Measurements from ENCODE around the gene SRGAP3.

SRGAP3 gene

GRCh38 chr3:9009976-9010545, 239.4 kb downstream of the SRGAP3 start:
- no peak for ATAC-seq (ENCODE audit: low read depth)
- no peaks in the 10 kb centered on the region for H3K4me1 ChIP-seq (ENCODE audit: insufficient read depth, poor library complexity, severe bottlenecking)
- no peak overlapping the region for H3K4me3 ChIP-seq (ENCODE audit: severe bottlenecking)
- H3K9me3 ChIP-seq (ENCODE audit: severe bottlenecking) = no peaks in the 10 kb centered on the region
- TF ChIP-seq CTCF (IDR thresholded peaks at IDR 0.05; ENCODE audit: poor library complexity, severe bottlenecking) = no peak
- H3K27me3 ChIP-seq (ENCODE audit: insufficient read depth, poor library complexity, severe bottlenecking) = no peaks in the 10 kb centered on the region
- no peak for DNase-seq (ENCODE audit: low spot score)
- no peak overlapping the region for H3K27ac ChIP-seq (ENCODE audit: poor library complexity, severe bottlenecking)
- H3K36me3 ChIP-seq (ENCODE audit: low read depth) = peaks cover 16% of the 10 kb centered on the region

GRCh38 chr3:9008550-9009255, 240.7 kb downstream of the SRGAP3 start:
- Histone ChIP-seq H3K4me1 (ENCODE audit: insufficient read depth, poor library complexity, severe bottlenecking) (no peaks in the 10 kb centered on the region), H3K4me3 (ENCODE audit: severe bottlenecking) (no peak overlapping the region), H3K9me3 (ENCODE audit: severe bottlenecking) (no peaks in the 10 kb centered on the region), H3K27me3 (ENCODE audit: insufficient read depth, poor library complexity, severe bottlenecking) (no peaks in the 10 kb centered on the region), H3K27ac (ENCODE audit: poor library complexity, severe bottlenecking) (no peak overlapping the region), H3K36me3 (ENCODE audit: low read depth) (peaks cover 16% of the 10 kb centered on the region)
- no peak for ATAC-seq (ENCODE audit: low read depth)
- TF ChIP-seq CTCF (IDR thresholded peaks at IDR 0.05; ENCODE audit: poor library complexity, severe bottlenecking) = no peak
- no peak for DNase-seq (ENCODE audit: low spot score)

GRCh38 chr3:9007928-9008327, 241.5 kb downstream of the SRGAP3 start:
- Histone ChIP-seq H3K4me1 (ENCODE audit: insufficient read depth, poor library complexity, severe bottlenecking) (no peaks in the 10 kb centered on the region), H3K27ac (ENCODE audit: poor library complexity, severe bottlenecking) (no peak overlapping the region), H3K27me3 (ENCODE audit: insufficient read depth, poor library complexity, severe bottlenecking) (no peaks in the 10 kb centered on the region), H3K36me3 (ENCODE audit: low read depth) (peaks cover 11% of the 10 kb centered on the region), H3K9me3 (ENCODE audit: severe bottlenecking) (no peaks in the 10 kb centered on the region), H3K4me3 (ENCODE audit: severe bottlenecking) (no peak overlapping the region)
- TF ChIP-seq CTCF (IDR thresholded peaks at IDR 0.05; ENCODE audit: poor library complexity, severe bottlenecking) = no peak
- DNase-seq (ENCODE audit: low spot score) = no peak
- no peak for ATAC-seq (ENCODE audit: low read depth)

GRCh38 chr3:9007213-9007612, 242.2 kb downstream of the SRGAP3 start:
- Histone ChIP-seq H3K4me3 (ENCODE audit: severe bottlenecking) (no peak overlapping the region), H3K27me3 (ENCODE audit: insufficient read depth, poor library complexity, severe bottlenecking) (no peaks in the 10 kb centered on the region), H3K36me3 (ENCODE audit: low read depth) (peaks cover 7% of the 10 kb centered on the region), H3K27ac (ENCODE audit: poor library complexity, severe bottlenecking) (no peak overlapping the region), H3K9me3 (ENCODE audit: severe bottlenecking) (no peaks in the 10 kb centered on the region), H3K4me1 (ENCODE audit: insufficient read depth, poor library complexity, severe bottlenecking) (no peaks in the 10 kb centered on the region)
- TF ChIP-seq CTCF (IDR thresholded peaks at IDR 0.05; ENCODE audit: poor library complexity, severe bottlenecking) = no peak
- DNase-seq (ENCODE audit: low spot score) (no peak), ATAC-seq (ENCODE audit: low read depth) (no peak)

GRCh38 chr3:9000041-9000440, 249.4 kb downstream of the SRGAP3 start:
- Histone ChIP-seq H3K36me3 (ENCODE audit: low read depth) (no peaks in the 10 kb centered on the region), H3K4me1 (ENCODE audit: insufficient read depth, poor library complexity, severe bottlenecking) (no peaks in the 10 kb centered on the region), H3K27me3 (ENCODE audit: insufficient read depth, poor library complexity, severe bottlenecking) (no peaks in the 10 kb centered on the region), H3K9me3 (ENCODE audit: severe bottlenecking) (no peaks in the 10 kb centered on the region), H3K27ac (ENCODE audit: poor library complexity, severe bottlenecking) (no peak overlapping the region), H3K4me3 (ENCODE audit: severe bottlenecking) (no peak overlapping the region)
- TF ChIP-seq CTCF (IDR thresholded peaks at IDR 0.05; ENCODE audit: poor library complexity, severe bottlenecking) = no peak
- no peak for ATAC-seq (ENCODE audit: low read depth)
- DNase-seq (ENCODE audit: low spot score) = no peak
